GM21723 (cell line): ENCODE data around the gene ARRDC1.
A peak's percentile ranks its signal among the peaks of the same experiment; 100 is the strongest.
"Not testable (repeated sequence)": the region's sequence is repeated elsewhere in the genome, so short reads cannot be mapped to it uniquely, and the experiment has no call there.

Source experiments
- ATAC-seq: cut with Tn5 transposase; IDR thresholded peaks from one replicate; pipeline ENCODE4 v1.9.1; 2021; ENCODE audit warnings: mild to moderate bottlenecking, moderate library complexity; ENCODE audit not compliant: unreplicated experiment

The ARRDC1 gene

GRCh38 chr9:137583957-137584356 lies 21.5 kb upstream of the ARRDC1 start:
- ATAC-seq: no peak

- ATAC-seq: no peak
These were observed 18.6 kb upstream of the ARRDC1 start for GRCh38 chr9:137586854-137587253.

GRCh38 chr9:137588311-137588710 lies 17.2 kb upstream of the ARRDC1 start:
- ATAC-seq: no peak

- ATAC-seq: no peak
These were observed 16.6 kb upstream of the ARRDC1 start for GRCh38 chr9:137588891-137589290.

- ATAC-seq: peak; percentile 23
These were observed 15.9 kb upstream of the ARRDC1 start for GRCh38 chr9:137589441-137590122.

- ATAC-seq: no peak
These were observed 15.4 kb upstream of the ARRDC1 start for GRCh38 chr9:137590123-137590468.

- ATAC-seq: peak; percentile 76
These were observed 14.8 kb upstream of the ARRDC1 start, which contains the start of gene ZMYND19 for GRCh38 chr9:137590469-137591383. Gene ZMYND19, minus strand, starts transcription at chr9:137590512. Its CDS starts 249 bp downstream, at chr9:137590263.

- no peak for ATAC-seq
These were observed 12.7 kb upstream of the ARRDC1 start for GRCh38 chr9:137592767-137593166.

- ATAC-seq: no peak
These were observed 12.3 kb upstream of the ARRDC1 start for GRCh38 chr9:137593176-137593575.

GRCh38 chr9:137596577-137596976 lies 8.9 kb upstream of the ARRDC1 start:
- ATAC-seq: not testable (repeated sequence)

GRCh38 chr9:137598943-137599342 lies 6.5 kb upstream of the ARRDC1 start:
- no peak for ATAC-seq

GRCh38 chr9:137602661-137603060 lies 2.8 kb upstream of the ARRDC1 start:
- no peak for ATAC-seq

GRCh38 chr9:137603879-137604278 lies 1.6 kb upstream of the ARRDC1 start:
- no peak for ATAC-seq

- ATAC-seq: no peak
These were observed 970 bp upstream of the ARRDC1 start for GRCh38 chr9:137604345-137605086.

- peak; percentile 22 for ATAC-seq
These were observed 627 bp downstream of the ARRDC1 start for GRCh38 chr9:137606005-137606621.

GRCh38 chr9:137606734-137607138 lies 1.2 kb downstream of the ARRDC1 start:
- ATAC-seq: no peak

GRCh38 chr9:137607141-137607857 lies 1.8 kb downstream of the ARRDC1 start:
- ATAC-seq: no peak

- ATAC-seq: no peak
These were observed 5.5 kb downstream of the ARRDC1 start for GRCh38 chr9:137610944-137611343.

GRCh38 chr9:137611623-137612609 lies 6.4 kb downstream of the ARRDC1 start:
- ATAC-seq: no peak
